ENCODE results near the gene NTNG1.

Gene NTNG1

DNA sequence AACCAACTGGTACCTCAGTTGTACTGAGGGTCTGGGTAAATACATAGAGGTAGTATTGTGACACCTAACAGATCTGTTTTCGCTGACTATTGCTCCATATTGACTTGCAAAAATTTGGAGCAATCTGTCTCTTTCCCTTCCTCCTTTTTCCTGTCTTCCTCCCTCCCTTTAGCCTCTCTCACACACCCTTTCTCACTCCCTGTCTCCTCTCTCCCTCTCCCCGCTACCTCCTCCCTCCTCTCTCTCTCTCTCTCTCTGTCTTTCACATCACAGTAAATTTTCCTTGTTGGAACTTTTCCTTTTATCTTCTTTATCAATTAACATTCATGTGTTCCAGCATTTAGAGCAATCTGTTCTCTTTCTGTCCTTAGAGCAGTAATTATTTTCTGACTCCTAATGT is 278.2 kb downstream of the NTNG1 start:
- FAIRE-seq (no peak), DNase-seq (ENCODE audit: insufficient read length, low spot score) (no peak)

DNA sequence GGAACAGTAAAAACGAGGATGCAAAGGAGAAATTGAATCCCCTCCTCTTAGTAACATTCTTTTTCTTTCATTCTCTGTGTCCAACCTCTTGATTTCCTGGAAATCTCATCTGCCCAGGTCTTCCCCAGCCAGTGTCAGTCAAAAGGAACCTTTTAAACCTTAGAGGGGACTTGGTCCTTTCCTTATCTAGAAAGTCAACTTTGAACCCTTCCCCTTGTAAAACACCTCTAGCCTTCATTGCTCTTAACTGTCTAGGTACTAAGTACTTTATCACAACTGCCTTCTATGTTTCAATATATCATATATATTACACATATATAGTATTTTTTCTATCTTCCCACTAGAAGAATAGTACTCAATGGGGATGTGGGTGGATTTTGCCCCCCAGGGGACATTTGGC is 282.1 kb downstream of the NTNG1 start:
- no peak for TF ChIP-seq POLR2A (IDR thresholded peaks at IDR 0.05; ENCODE audit: low read depth, low read length)
- no peak for DNase-seq (ENCODE audit: insufficient read length, low spot score)
- no peak for FAIRE-seq

More for the DNA sequence above, 278.2 kb downstream of the NTNG1 start:
- no peak for TF ChIP-seq POLR2A (IDR thresholded peaks at IDR 0.05; ENCODE audit: low read depth, low read length)

DNA sequence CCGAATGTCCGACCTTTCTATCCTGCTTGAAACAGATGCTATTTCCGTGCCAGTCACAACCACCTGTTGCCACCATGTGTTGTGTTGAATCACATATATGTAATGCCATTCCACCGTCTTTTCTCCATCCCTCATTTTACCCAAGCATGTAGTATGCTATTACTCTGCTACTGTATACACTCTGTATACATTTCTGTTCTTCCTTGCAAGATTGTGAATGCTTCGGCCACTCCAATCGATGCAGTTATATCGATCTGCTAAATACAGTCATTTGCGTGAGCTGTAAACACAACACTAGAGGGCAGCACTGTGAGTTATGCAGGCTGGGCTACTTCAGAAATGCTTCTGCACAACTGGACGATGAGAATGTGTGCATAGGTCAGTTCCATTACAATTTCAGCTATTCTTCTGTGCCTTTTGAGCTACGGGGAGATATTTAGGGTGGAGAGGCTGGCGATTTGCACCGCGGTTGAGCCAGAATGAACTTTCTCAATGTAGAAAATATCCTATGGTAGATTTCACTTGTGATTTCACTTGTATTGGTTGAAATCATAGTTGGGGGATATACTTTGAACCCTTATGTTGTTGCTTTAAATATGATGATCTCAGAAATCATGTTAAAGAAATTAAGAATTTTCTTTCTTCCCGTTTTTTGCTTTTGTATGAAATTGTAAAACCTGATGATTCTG is 289.8 kb downstream of the NTNG1 start:
- FAIRE-seq (peak; percentile 97), DNase-seq (ENCODE audit: insufficient read length, low spot score) (peak; percentile 11)
- TF ChIP-seq POLR2A (IDR thresholded peaks at IDR 0.05; ENCODE audit: low read depth, low read length), result no peak

DNA sequence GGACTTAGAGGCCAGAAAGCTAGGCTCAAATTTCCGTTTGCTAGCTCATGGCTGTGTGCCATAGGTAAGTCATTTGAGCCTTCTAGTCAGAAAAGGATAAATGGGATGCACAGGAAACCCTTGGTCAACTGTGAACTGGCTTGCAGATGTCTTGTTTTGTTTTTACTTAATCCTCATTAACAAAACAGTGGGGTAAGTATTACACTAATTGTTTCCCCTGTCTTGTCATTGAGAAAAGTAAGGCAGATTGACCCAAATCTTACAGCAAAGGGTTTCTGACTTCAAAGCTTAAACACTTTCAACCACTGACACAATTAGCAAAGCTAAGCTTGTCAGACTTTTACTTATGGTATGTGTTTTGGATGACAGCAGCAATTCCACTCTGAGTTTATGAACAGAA is 291.3 kb downstream of the NTNG1 start:
- FAIRE-seq (peak; percentile 20), DNase-seq (ENCODE audit: insufficient read length, low spot score) (no peak)
- TF ChIP-seq POLR2A (IDR thresholded peaks at IDR 0.05; ENCODE audit: low read depth, low read length), result no peak

DNA sequence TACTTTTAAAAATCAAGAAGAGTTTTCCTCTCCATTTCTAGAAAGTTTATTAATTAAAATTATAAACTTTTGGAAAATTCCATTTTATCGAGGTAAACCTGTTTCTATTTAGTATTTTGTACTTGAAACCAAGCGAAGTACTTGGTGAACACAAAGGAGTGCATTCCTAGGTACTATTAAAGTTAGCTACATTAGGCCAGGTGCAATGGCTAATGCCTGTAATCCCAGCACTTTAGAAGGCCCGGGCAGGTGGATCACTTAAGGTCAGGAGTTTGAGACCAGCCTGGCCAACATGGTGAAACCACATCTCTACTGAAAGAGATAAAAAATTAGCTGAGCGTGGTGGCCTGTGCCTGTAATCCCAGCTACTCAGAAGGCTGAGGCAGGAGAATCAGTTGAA is 292.2 kb downstream of the NTNG1 start:
- no peak for DNase-seq (ENCODE audit: insufficient read length, low spot score)
- no peak for TF ChIP-seq POLR2A (IDR thresholded peaks at IDR 0.05; ENCODE audit: low read depth, low read length)
- FAIRE-seq, result no peak

DNA sequence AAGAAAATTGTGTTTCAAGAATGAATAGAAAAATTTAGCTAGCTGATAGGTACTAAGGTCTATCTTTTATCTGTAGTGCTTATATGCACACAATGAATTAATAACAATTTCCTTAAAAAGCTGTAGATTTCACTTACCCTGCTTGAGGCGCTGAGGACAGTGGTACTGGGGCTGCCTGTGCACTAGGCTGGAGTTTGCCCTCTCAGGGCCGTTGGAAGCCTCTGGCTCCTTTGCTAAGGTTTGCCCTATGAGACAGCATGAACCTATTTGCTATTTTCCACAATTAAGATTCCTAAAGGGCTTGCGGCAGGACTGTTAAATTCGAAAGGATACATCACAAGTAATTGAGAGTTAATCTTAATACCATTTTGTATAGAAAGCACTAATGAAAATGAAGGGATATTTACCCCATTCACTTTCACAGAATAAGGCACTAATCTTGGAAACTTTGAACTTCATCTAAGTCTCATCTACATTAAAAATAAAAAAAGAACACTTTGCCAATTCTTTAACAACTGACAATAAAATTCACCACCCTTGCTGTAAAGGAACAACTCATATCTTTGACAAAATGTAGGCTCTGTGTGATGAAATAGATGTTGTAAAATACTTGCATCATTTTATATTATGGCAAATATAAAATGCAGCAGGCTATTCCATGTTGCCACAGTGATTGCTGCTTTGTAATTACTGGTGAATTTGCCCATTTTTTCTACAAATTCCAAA is 293.0 kb downstream of the NTNG1 start:
- no peak for FAIRE-seq
- no peak for TF ChIP-seq POLR2A (IDR thresholded peaks at IDR 0.05; ENCODE audit: low read depth, low read length)
- no peak for DNase-seq (ENCODE audit: insufficient read length, low spot score)

DNA sequence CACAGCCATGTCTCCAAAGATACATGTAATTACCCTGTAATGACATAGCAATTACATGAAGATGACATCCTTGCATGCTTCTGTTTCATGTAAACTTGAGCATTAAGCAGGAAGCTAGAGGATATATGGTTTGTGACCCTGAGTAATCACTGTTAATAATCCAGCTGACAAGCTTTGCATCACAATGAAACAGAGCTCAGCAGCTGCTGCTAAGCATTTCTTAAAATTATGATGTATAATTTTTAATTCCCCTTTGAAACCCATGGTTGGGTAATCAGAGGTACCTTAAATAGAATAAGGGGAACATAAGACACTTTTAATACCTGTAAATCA is 293.5 kb downstream of the NTNG1 start:
- DNase-seq (ENCODE audit: insufficient read length, low spot score) (no peak), FAIRE-seq (no peak)
- no peak for TF ChIP-seq POLR2A (IDR thresholded peaks at IDR 0.05; ENCODE audit: low read depth, low read length)

DNA sequence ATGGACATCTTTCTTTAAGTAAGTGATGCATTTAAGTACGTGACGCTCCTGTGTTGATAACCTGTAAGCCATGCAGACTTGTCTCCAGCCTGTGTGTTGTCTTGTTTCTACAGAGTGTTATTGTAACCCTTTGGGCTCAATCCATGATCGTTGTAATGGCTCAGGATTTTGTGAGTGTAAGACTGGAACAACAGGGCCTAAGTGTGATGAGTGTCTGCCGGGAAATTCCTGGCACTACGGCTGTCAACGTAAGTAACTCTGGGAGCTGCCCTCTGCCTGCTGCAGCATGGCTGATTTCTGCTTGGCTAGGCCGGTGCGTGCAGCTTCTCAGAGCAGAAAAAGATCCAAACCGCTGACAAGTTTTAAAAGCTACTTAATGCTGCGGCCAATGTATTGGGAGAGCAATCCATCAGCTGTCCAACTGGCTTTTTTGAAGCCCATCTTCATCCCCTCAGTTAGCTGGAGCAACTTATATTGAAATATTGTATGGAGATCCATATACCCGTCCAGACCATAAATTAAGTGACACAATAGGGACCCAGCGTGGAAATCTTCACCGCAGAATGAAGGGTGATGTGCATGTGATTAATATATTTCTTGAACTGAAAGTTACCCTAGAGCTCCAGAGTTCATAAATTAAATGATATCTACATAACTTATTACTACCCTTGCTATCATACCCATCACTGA is 295.9 kb downstream of the NTNG1 start:
- DNase-seq (ENCODE audit: insufficient read length, low spot score) (no peak), FAIRE-seq (no peak)
- TF ChIP-seq POLR2A (IDR thresholded peaks at IDR 0.05; ENCODE audit: low read depth, low read length), result no peak

DNA sequence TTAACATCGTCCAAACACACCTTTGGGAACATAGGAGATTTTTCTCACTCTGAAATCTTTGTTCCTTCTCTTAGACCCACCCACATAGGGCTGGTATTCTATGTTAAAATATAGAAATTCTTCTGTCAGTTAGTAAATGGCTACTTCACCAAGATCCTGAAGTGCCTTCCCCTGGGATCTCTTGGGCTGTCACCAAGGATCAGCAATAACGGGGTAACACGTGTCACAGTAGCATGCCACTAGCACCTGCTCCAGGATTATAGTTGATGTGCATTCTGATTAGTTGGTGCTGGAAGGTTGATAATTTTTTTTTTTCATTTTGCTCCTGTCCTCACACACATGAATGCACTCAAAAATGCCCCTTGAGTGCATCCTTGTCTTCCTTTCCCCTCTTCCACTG is 298.7 kb downstream of the NTNG1 start:
- FAIRE-seq, result no peak
- no peak for TF ChIP-seq POLR2A (IDR thresholded peaks at IDR 0.05; ENCODE audit: low read depth, low read length)
- DNase-seq (ENCODE audit: insufficient read length, low spot score), result no peak

DNA sequence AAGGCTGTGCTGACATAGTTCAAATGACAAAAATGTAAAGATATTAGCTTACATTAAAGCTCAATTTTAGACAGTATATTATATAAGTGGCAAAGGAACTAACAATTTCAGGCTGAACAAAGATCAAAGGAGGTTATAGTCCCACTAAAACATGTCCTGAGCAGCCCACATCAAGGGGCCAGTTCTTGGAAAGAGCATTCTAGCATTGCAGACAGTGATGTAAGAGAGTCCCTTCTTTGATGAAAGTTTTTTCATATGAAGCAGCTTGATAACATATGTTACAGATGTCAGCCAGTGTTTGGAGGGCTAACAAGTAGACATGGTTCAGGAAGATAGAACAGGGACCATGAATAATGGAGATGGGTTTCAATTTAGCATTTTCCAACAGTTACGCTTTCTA is 301.7 kb downstream of the NTNG1 start:
- FAIRE-seq (no peak), DNase-seq (ENCODE audit: insufficient read length, low spot score) (no peak)

DNA sequence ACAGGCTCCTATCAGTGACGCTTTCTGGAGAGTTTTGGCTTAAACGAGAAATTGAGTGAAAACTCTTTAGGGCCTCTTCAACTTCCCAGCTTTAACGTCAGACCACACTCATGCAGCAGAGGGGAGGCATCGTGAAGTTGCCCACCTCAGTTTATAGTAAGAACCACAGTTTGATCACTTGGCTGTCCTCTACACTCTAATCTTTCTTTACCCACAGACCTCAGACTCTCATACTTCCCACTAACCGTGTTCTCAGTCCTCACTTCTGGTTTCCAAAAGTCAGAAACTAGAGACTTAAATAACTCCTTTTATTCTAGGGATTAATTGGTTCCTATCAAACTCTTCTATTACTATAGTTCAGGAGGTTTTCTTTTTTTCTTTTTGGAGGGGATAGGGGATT is 302.2 kb downstream of the NTNG1 start:
- TF ChIP-seq POLR2A (IDR thresholded peaks at IDR 0.05; ENCODE audit: low read depth, low read length), result no peak
- no peak for FAIRE-seq

More for the DNA sequence above, 301.7 kb downstream of the NTNG1 start:
- TF ChIP-seq POLR2A (IDR thresholded peaks at IDR 0.05; ENCODE audit: low read depth, low read length), result no peak

DNA sequence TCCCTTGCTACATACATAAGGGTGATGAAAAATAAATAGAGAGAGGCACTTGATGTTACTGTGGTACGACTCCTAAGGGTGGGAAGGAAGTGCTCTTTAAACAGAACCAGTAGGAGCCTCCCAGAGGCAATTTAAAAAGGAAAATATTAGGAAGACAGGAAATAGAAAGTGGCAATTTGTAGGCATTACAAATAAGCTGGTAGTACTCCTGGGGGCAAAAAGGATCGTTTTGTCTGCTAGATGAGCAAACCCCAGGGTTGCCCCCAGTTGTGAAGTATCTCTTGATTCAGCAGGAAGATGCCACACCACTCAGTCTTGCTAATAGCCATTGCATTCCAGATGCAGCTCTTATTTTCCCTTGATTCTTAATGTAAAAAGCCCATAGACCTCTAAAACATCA is 303.0 kb downstream of the NTNG1 start:
- DNase-seq (ENCODE audit: insufficient read length, low spot score) (no peak), FAIRE-seq (no peak)
- TF ChIP-seq POLR2A (IDR thresholded peaks at IDR 0.05; ENCODE audit: low read depth, low read length), result no peak

More for the DNA sequence above, 302.2 kb downstream of the NTNG1 start:
- no peak for DNase-seq (ENCODE audit: insufficient read length, low spot score)

DNA sequence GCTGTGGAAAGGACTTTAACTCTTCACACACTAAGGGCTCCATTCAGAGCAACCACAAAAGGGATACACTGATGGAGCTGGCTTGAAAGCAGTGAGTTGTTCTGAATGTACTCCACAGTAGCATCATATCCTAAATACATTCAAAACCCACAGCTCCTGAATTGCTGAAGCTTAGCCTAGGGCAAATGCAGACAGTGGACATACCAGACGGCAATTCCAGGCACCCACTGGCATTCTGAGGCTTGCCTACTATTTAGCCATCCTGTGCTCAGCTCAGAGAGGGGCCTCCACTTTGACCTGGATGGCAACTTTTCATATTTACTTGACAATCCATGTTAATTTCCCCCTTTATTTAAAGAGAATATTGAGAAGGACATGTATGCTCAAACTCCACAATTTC is 303.5 kb downstream of the NTNG1 start:
- TF ChIP-seq POLR2A (IDR thresholded peaks at IDR 0.05; ENCODE audit: low read depth, low read length), result no peak
- no peak for FAIRE-seq
- DNase-seq (ENCODE audit: insufficient read length, low spot score), result no peak

DNA sequence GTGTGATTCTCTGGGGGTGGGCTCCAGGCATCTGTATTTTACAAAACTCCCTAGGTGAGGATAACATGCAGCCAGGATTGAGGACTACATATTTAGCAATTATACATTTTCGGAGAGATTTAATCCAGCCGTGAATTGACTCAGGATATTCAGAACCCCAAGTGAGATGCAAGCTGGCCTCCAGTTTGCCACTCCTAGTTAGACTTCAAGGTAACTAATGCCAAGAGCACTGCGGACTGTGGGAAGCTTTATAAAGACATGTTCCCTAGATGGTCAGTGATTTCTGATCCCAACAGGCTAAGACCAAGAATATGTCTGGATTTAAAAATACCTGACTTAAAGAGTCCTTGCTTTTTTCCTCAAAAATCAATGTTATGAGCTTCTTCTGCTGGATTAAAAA is 308.5 kb downstream of the NTNG1 start:
- DNase-seq (ENCODE audit: insufficient read length, low spot score), result no peak
- no peak for FAIRE-seq

More for the DNA sequence above, 308.5 kb downstream of the NTNG1 start:
- no peak for TF ChIP-seq POLR2A (IDR thresholded peaks at IDR 0.05; ENCODE audit: low read depth, low read length)

All from H54 (cell line).